SH-SY5Y (cell line): ENCODE measurements around the gene GBX1.

Source experiments
- GATA2 ChIP-seq: IDR thresholded peaks from 2 replicates; pipeline ENCODE4 v1.6.1; 2011; ENCODE audit warnings: mild to moderate bottlenecking, low read depth, low read length
- GATA3 ChIP-seq: IDR thresholded peaks from 2 replicates; pipeline ENCODE4 v1.6.1; 2011; ENCODE audit warnings: low read depth, mild to moderate bottlenecking, low read length, moderate library complexity

DNA sequence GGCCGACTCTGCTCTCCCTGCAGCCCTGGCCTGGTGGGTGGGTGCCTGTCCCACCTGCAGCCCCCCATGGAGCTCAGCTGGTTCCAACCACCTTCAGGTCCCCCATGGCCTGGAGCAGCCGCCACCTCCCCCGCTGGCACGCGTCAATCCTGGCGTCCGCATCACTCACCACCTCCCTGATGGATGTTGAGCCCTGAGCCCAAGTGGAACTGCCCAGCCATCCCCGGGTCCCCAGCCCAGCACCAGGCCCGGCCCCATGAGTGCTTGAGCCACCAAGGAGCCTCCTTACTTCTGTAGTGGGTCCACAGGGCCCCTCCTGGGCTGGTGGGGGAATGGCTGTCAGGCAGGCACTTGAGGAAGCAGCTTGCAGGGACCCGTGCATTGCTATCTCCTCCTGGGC lies 66.6 kb downstream of the GBX1 start:
- TF ChIP-seq GATA2, result no peak
- no peak for TF ChIP-seq GATA3
